Activated naive CD8-positive, alpha-beta T cell treated with anti-CD3 and anti-CD28 coated beads, Interleukin-2, amount 50 U/mL, for 16 hours (primary cell): ENCODE data around the gene RBM24.

Source experiments
- DNase-seq: peaks from one replicate; pipeline ENCODE4 v3.0.0-alpha.2; 2020; ENCODE audit warnings: low read depth, low spot score

The RBM24 gene

GRCh38 chr6:17341891-17342290 is 60.7 kb downstream of the RBM24 start:
- no peak for DNase-seq

- DNase-seq: no peak
Observed at GRCh38 chr6:17343215-17343614, 62.1 kb downstream of the RBM24 start.
